Spleen (tissue), 7 donors: ENCODE measurements around the gene ADAD2.

Experiments
- CTCF ChIP-seq, 11 experiments: fragments of 200-600 bp in 7 of 11; fragments of 450-650 bp in 4 of 11; sonication (generic) in 4 of 11; IDR thresholded peaks in 8 of 11; conservative IDR thresholded peaks in 3 of 11; 1 replicate in 7 of 11; 2 replicates in 4 of 11; pipeline versions ENCODE4 v1.4.0 to v1.8.0; 2016 to 2021; ENCODE audit warnings: antibody characterized with exemption in 11 of 11, inconsistent platforms in 4 of 11, mild to moderate bottlenecking in 1 of 11
- POLR2A ChIP-seq, 3 donors: fragments of 450-650 bp; IDR thresholded peaks; one replicate each; pipeline ENCODE4 v1.5.1; 2017; ENCODE audit warnings: antibody characterized with exemption in 3 of 3, mild to moderate bottlenecking in 1 of 3
- POLR2AphosphoS5 ChIP-seq, 3 donors: sonication (generic); formaldehyde crosslinking; IDR thresholded peaks; one replicate each; pipeline ENCODE4 v1.5.1; 2017; ENCODE audit warnings: antibody characterized with exemption in 3 of 3
- donor health status: DM: no; HTN: no; CAD: no; lungs with moderate emphysema.
- donor health status: DM: no; HTN: no; CAD: no.
- donor health status: DM: no; HTN: no; CAD: no.

DNA sequence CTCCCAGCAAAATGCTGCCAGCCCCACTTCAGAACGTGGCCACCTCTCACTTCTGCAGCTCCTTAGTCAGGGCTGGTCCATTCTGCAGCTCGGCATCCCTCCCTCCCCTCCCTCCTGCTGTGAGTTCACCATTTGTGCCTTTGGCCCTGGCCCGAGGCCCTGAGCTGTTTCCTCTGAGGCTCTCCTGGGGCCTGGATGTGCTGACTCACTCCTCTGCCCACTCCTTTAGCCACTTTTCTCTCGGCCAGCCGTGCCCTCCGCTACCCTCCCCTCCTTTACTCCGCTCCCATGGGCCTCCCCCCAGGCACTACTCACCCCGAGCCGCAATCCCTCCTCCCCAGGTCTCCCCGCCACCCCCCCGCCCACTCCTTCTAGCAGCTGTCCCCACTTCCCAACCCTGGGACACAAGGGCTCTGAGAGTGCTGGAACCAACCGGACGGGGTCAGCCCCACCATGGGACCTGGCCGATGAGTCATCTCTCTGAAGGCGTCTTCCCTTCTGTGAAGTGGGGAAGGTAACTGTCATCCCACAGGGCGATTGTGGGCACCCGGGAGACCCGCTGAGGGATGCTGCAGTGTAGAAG is 37.4 kb downstream of the ADAD2 start:
- no peak for TF ChIP-seq CTCF (IDR thresholded peaks at IDR 0.05 in 8 of 11, conservative IDR thresholded peaks at IDR 0.05 in 3 of 11)
- peak in 2 of 3 donors; percentile 12 to 20 for TF ChIP-seq POLR2AphosphoS5 (IDR thresholded peaks at IDR 0.05)
- TF ChIP-seq POLR2A (IDR thresholded peaks at IDR 0.05) = no peak
